GM12878 (cell line): ENCODE data around the gene STK39. TPM values are rescaled to one million over a fixed set of nuclear protein-coding genes. Genes with fewer than 3 reads are reported as not detected.

Experiments used
- ATAC-seq: fragments of 200-7000 bp; cut with Tn5 transposase; 3 replicates; pipeline ENCODE4 v1.9.1; 2020; ENCODE audit warnings: mild to moderate bottlenecking, moderate library complexity
- BruUV-seq: library from RNA; stranded (reverse); fragments of 400-500 nt; replicated peaks from 2 replicates; lab custom pipeline; 2021; lab: Mats Ljungman, UMichigan
- CTCF ChIA-PET: fragments of 300-600 bp; sonication (Branson Sonifier 250); formaldehyde crosslinking; extraction: SDS; loops from one replicate; lab custom pipeline; 2021; ENCODE audit warnings: inconsistent platforms; lab: Yijun Ruan, JAX
- POLR2A ChIA-PET: fragments of 350-600 bp; formaldehyde crosslinking; extraction: SDS; loops from one replicate; lab custom pipeline; 2021; ENCODE audit warnings: inconsistent platforms; lab: Charles Lee
- RAD21 ChIA-PET: fragments of 300-600 bp; sonication (Branson Sonifier 250); formaldehyde crosslinking; loops from one replicate; lab custom pipeline; 2023; ENCODE audit warnings: antibody characterized with exemption; ENCODE audit not compliant: unreplicated experiment; lab: Charles Lee
- SMC1A ChIA-PET: fragments of 300-600 bp; sonication (Branson Sonifier 250); formaldehyde crosslinking; loops from one replicate; lab custom pipeline; 2023; ENCODE audit not compliant: unreplicated experiment, uncharacterized antibody; lab: Charles Lee
- DNase-seq: peaks from one replicate; pipeline ENCODE4 v3.0.0-alpha.2; 2011; ENCODE audit warnings: low read depth, low spot score
- FAIRE-seq: peaks from 3 replicates; lab custom pipeline; 2011; peaks lifted over from hg19 to GRCh38; lab: Jason Lieb, UNC
- H2AFZ ChIP-seq: 2 replicates; pipeline ENCODE4 v1.6.0; 2011; ENCODE audit warnings: low read depth, low read length, control low read depth; ENCODE audit not compliant: control insufficient read depth
- H3K27ac ChIP-seq: 2 replicates; pipeline ENCODE4 v1.5.1; 2011; ENCODE audit warnings: control low read depth; ENCODE audit not compliant: control insufficient read depth, insufficient read depth
- H3K27me3 ChIP-seq, 2 experiments: replicated peaks in 1 of 2; 2 replicates each; pipeline versions ENCODE4 v1.6.0 to v1.6.1; 2011; ENCODE audit warnings: low read length in 1 of 2; ENCODE audit not compliant: control insufficient read depth in 2 of 2, insufficient read depth in 2 of 2
- H3K36me3 ChIP-seq, 2 experiments: 2 replicates each; pipeline ENCODE4 v1.5.1; 2011; ENCODE audit warnings: low read length in 1 of 2; ENCODE audit not compliant: control insufficient read depth in 2 of 2, insufficient read depth in 2 of 2
- H3K4me1 ChIP-seq: 2 replicates; pipeline ENCODE4 v1.6.1; 2011; ENCODE audit warnings: mild to moderate bottlenecking, low read length, moderate library complexity, mixed read lengths; ENCODE audit not compliant: control insufficient read depth, insufficient read depth
- H3K4me2 ChIP-seq: 2 replicates; pipeline ENCODE4 v1.6.0; 2011; ENCODE audit warnings: control low read depth; ENCODE audit not compliant: control insufficient read depth, insufficient read depth
- H3K4me3 ChIP-seq: fragments of 200-600 bp; sonication (generic); 2 replicates; pipeline ENCODE4 v1.5.1; 2016
- H3K79me2 ChIP-seq: 2 replicates; pipeline ENCODE4 v1.6.0; 2011; ENCODE audit warnings: low read length; ENCODE audit not compliant: control insufficient read depth, insufficient read depth
- H3K9ac ChIP-seq: 2 replicates; pipeline ENCODE4 v1.8.0; 2011; ENCODE audit warnings: low read length, control low read depth, mixed read lengths; ENCODE audit not compliant: control insufficient read depth, insufficient read depth
- H3K9me3 ChIP-seq: replicated peaks from 3 replicates; pipeline ENCODE4 v1.5.1; 2011; ENCODE audit warnings: mild to moderate bottlenecking, low read length; ENCODE audit not compliant: control insufficient read depth, insufficient read depth
- H4K20me1 ChIP-seq: 2 replicates; pipeline ENCODE4 v1.6.0; 2011; ENCODE audit not compliant: control insufficient read depth, insufficient read depth
- FOXK2 ChIP-seq: fragments of 450-650 bp; IDR thresholded peaks from 2 replicates; pipeline ENCODE4 v1.6.1; 2017; ENCODE audit warnings: mild to moderate bottlenecking, moderate library complexity
- HCFC1 ChIP-seq: fragments of 150-350 bp; IDR thresholded peaks from 2 replicates; pipeline ENCODE4 v1.6.1; 2014; ENCODE audit warnings: low read length
- NFXL1 ChIP-seq: fragments of 450-650 bp; IDR thresholded peaks from 2 replicates; pipeline ENCODE4 v1.6.1; 2017; ENCODE audit warnings: antibody characterized with exemption, mild to moderate bottlenecking, borderline replicate concordance
- NFYB ChIP-seq: IDR thresholded peaks from 2 replicates; pipeline ENCODE4 v1.6.1; 2011; ENCODE audit warnings: low read depth, mild to moderate bottlenecking, low read length, improper control_type of control experiment, moderate library complexity; ENCODE audit not compliant: insufficient read depth
- NR2C2 ChIP-seq: IDR thresholded peaks from 2 replicates; pipeline ENCODE4 v1.6.1; 2011; ENCODE audit warnings: borderline replicate concordance, low read depth; ENCODE audit not compliant: control insufficient read depth, insufficient read length
- PAX5 ChIP-seq: IDR thresholded peaks from 2 replicates; pipeline ENCODE4 v1.6.1; 2011; ENCODE audit warnings: low read depth, low read length, borderline replicate concordance
- PML ChIP-seq: IDR thresholded peaks from 2 replicates; pipeline ENCODE4 v1.6.1; 2012; ENCODE audit warnings: low read length, inconsistent platforms
- POLR2AphosphoS5 ChIP-seq: IDR thresholded peaks from 2 replicates; pipeline ENCODE4 v1.6.1; 2011; ENCODE audit warnings: mild to moderate bottlenecking, low read length, inconsistent platforms
- POU2F2 ChIP-seq: IDR thresholded peaks from 3 replicates; pipeline ENCODE4 v1.6.1; 2011; ENCODE audit warnings: low read depth, mild to moderate bottlenecking, low read length, borderline replicate concordance
- SUPT20H ChIP-seq: IDR thresholded peaks from 2 replicates; pipeline ENCODE4 v1.6.1; 2011; ENCODE audit warnings: low read depth, mild to moderate bottlenecking, low read length, moderate library complexity, borderline replicate concordance; ENCODE audit not compliant: control insufficient read depth
- TBL1XR1 ChIP-seq: IDR thresholded peaks from 2 replicates; pipeline ENCODE4 v1.6.1; 2012; ENCODE audit warnings: low read depth, low read length, improper control_type of control experiment
- WGBS: methylation state at CpG from one replicate; pipeline ENCODE4 v1.1.6; 2016; ENCODE audit warnings: low lambda C conversion rate; ENCODE audit not compliant: insufficient replicate concordance, insufficient coverage; ENCODE audit errors: missing lambda C conversion rate; 5-methylcytosine and 5-hydroxymethylcytosine counted together
- in situ Hi-C: fragments of 300-500 bp; cut with MboI; formaldehyde crosslinking; loops from 9 replicates; pipeline ENCODE4 v1.14.3; 2018; ENCODE audit warnings: mixed read lengths
- intact Hi-C: fragments of 100-400 bp; cut with micrococcal nuclease; formaldehyde crosslinking; loops from one replicate; pipeline ENCODE4 v1.14.2; 2022; ENCODE audit not compliant: unreplicated experiment
- polyA plus RNA-seq, 11 experiments: library from polyadenylated mRNA; depleted of rRNA in 4 of 11; unstranded in 6 of 11; stranded (reverse) in 5 of 11; fragments of >200 nt; fragmentation: Nextera tagmentation in 4 of 11; fragmentation: Illumina TruSeq in 1 of 11; extraction: Ambion mirVana in 4 of 11; extraction: Trizol in 1 of 11; gene quantifications; 1 replicate in 1 of 11; 2 replicates in 10 of 11; pipeline versions ENCODE4 v1.2.1 to v1.2.3, GENCODE V29; 2011 to 2016; ENCODE audit warnings: inconsistent platforms in 2 of 11, missing spikeins in 2 of 11, low read depth in 1 of 11
- total RNA-seq, 4 experiments: library from RNA; depleted of rRNA in 3 of 4; stranded (reverse); fragments of >200 nt in 3 of 4; fragmentation: Illumina TruSeq in 1 of 4; extraction: Trizol in 1 of 4; gene quantifications; 2 replicates each; pipeline versions ENCODE4 v1.2.1 to v1.2.3, GENCODE V29; 2013 to 2021
- TF ChIP-seq, protein P1 (sequence below): fragments of 450-650 bp; IDR thresholded peaks from 2 replicates; pipeline ENCODE4 v1.6.1; 2017; ENCODE audit warnings: mild to moderate bottlenecking
- TF ChIP-seq, protein P2 (sequence below): fragments of 450-650 bp; IDR thresholded peaks from 2 replicates; pipeline ENCODE4 v1.6.1; 2017; ENCODE audit warnings: mild to moderate bottlenecking, low read depth, inconsistent platforms; ENCODE audit not compliant: poor library complexity, severe bottlenecking
- TF ChIP-seq, protein P3 (sequence below): IDR thresholded peaks from 2 replicates; pipeline ENCODE4 v1.6.1; 2011; ENCODE audit warnings: low read depth, mild to moderate bottlenecking, low read length, moderate library complexity, borderline replicate concordance; ENCODE audit errors: extremely low read depth
- TF ChIP-seq, protein P4 (sequence below): fragments of 450-650 bp; formaldehyde crosslinking; IDR thresholded peaks from 2 replicates; pipeline ENCODE4 v1.4.0; 2020; ENCODE audit warnings: mild to moderate bottlenecking, moderate library complexity

The STK39 gene
- total and polyA plus RNA-seq, 10 of the 15 experiments (the other 5 are each of a cell fraction or from before 2014, with no cell fraction given) = 0.03 to 0.21 (median 0.07) TPM; not detected in 5

DNA sequence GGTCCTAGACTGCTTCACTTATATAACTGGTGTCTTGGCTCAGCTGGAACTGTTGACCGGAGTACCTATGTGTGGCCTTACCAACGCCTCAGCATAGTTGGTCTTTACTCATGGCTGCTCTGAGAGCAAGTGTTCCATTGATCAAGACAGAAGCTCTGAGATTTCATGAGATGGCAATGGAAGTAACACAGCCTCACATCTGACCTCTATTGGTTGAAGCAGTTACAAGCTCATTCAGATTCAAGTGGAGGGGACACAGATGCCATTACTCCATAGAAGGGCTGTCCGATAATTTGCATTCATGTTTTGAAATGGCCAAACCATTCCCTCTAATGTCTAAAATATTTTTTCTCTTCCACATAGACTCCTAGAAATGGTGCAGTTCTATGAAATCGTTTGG lies 46.4 kb upstream of the STK39 start (continued):
- no peak for TF ChIP-seq NFXL1

DNA sequence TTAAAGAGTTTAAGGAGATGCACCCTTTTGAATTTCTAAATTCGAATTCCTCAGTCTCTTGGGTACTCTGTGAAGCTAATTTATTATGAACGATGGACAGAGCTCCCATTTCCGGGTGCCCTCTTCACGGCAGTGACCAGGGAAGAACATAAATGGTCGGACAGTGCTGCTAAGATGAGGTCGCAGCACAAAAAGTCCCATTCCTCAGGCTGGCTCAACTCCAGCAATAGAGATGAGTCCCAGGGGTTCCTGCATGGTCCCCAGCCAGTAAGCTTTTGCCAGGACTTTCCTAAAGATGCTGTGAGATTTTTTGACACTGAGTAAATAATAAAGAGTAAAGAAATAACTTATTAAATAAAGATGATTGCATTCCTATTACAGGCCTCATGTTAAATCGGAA lies 43.0 kb upstream of the STK39 start:
- no peaks in the 10 kb centered on the region for H3K4me1 ChIP-seq
- no peaks in the 10 kb centered on the region for H3K79me2 ChIP-seq
- no peaks in the 10 kb centered on the region for H3K9me3 ChIP-seq
- CTCF ChIA-PET = interaction anchor here (0.5 to 0.7 kb wide), 2 partner anchors 48 to 334 kb away, joined by 3 read pairs; no protein-coding TSS in a partner anchor
- POLR2A ChIA-PET = no interaction called here
- in situ Hi-C loops = no loop called here
- intact Hi-C loops = no loop called here
- 20% methylated on average over 7 of the region's 7 CpGs for WGBS
- no peak overlapping the region for H3K4me2 ChIP-seq
- H2AFZ ChIP-seq = no peak overlapping the region
- no peak overlapping the region for H3K9ac ChIP-seq
- no peak for ATAC-seq
- H3K36me3 ChIP-seq = no peaks in the 10 kb centered on the region
- RAD21 ChIA-PET = no interaction called here
- SMC1A ChIA-PET = no interaction called here
- H4K20me1 ChIP-seq = no peaks in the 10 kb centered on the region
- H3K27ac ChIP-seq = no peak overlapping the region
- H3K4me3 ChIP-seq = no peak overlapping the region
- no peak for FAIRE-seq
- DNase-seq = no peak
- no TSS peak for BruUV-seq
- no peaks in the 10 kb centered on the region for H3K27me3 ChIP-seq
- TF ChIP-seq PAX5 (no peak), PML (no peak), NR2C2 (no peak), FOXK2 (no peak), NFYB (no peak), TBL1XR1 (no peak), HCFC1 (no peak), SUPT20H (no peak), POLR2AphosphoS5 (no peak), POU2F2 (no peak)
- TF ChIP-seq, protein P1, sequence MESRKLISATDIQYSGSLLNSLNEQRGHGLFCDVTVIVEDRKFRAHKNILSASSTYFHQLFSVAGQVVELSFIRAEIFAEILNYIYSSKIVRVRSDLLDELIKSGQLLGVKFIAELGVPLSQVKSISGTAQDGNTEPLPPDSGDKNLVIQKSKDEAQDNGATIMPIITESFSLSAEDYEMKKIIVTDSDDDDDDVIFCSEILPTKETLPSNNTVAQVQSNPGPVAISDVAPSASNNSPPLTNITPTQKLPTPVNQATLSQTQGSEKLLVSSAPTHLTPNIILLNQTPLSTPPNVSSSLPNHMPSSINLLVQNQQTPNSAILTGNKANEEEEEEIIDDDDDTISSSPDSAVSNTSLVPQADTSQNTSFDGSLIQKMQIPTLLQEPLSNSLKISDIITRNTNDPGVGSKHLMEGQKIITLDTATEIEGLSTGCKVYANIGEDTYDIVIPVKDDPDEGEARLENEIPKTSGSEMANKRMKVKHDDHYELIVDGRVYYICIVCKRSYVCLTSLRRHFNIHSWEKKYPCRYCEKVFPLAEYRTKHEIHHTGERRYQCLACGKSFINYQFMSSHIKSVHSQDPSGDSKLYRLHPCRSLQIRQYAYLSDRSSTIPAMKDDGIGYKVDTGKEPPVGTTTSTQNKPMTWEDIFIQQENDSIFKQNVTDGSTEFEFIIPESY = no peak
- TF ChIP-seq, protein P2, sequence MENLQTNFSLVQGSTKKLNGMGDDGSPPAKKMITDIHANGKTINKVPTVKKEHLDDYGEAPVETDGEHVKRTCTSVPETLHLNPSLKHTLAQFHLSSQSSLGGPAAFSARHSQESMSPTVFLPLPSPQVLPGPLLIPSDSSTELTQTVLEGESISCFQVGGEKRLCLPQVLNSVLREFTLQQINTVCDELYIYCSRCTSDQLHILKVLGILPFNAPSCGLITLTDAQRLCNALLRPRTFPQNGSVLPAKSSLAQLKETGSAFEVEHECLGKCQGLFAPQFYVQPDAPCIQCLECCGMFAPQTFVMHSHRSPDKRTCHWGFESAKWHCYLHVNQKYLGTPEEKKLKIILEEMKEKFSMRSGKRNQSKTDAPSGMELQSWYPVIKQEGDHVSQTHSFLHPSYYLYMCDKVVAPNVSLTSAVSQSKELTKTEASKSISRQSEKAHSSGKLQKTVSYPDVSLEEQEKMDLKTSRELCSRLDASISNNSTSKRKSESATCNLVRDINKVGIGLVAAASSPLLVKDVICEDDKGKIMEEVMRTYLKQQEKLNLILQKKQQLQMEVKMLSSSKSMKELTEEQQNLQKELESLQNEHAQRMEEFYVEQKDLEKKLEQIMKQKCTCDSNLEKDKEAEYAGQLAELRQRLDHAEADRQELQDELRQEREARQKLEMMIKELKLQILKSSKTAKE = no peak
- TF ChIP-seq, protein P3, sequence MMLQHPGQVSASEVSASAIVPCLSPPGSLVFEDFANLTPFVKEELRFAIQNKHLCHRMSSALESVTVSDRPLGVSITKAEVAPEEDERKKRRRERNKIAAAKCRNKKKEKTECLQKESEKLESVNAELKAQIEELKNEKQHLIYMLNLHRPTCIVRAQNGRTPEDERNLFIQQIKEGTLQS = no peak
- TF ChIP-seq, protein P4, sequence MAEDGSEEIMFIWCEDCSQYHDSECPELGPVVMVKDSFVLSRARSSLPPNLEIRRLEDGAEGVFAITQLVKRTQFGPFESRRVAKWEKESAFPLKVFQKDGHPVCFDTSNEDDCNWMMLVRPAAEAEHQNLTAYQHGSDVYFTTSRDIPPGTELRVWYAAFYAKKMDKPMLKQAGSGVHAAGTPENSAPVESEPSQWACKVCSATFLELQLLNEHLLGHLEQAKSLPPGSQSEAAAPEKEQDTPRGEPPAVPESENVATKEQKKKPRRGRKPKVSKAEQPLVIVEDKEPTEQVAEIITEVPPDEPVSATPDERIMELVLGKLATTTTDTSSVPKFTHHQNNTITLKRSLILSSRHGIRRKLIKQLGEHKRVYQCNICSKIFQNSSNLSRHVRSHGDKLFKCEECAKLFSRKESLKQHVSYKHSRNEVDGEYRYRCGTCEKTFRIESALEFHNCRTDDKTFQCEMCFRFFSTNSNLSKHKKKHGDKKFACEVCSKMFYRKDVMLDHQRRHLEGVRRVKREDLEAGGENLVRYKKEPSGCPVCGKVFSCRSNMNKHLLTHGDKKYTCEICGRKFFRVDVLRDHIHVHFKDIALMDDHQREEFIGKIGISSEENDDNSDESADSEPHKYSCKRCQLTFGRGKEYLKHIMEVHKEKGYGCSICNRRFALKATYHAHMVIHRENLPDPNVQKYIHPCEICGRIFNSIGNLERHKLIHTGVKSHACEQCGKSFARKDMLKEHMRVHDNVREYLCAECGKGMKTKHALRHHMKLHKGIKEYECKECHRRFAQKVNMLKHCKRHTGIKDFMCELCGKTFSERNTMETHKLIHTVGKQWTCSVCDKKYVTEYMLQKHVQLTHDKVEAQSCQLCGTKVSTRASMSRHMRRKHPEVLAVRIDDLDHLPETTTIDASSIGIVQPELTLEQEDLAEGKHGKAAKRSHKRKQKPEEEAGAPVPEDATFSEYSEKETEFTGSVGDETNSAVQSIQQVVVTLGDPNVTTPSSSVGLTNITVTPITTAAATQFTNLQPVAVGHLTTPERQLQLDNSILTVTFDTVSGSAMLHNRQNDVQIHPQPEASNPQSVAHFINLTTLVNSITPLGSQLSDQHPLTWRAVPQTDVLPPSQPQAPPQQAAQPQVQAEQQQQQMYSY (CRISPR knock-in tag) = no peak
